ENCODE results near the gene FES.

The FES gene

GRCh38 chr15:90929246-90930019, 45.1 kb downstream of the FES start:
- in situ Hi-C loops (cut with HindIII; ENCODE audit: low pct_unique_long_range_greater_than_20kb, low sequenced_read_pairs): no loop called here
- no peak for TF ChIP-seq JUND (IDR thresholded peaks at IDR 0.05; ENCODE audit: low read depth)
- no peak for DNase-seq (ENCODE audit: low read depth in 1 of 2, low spot score in 1 of 2)

GRCh38 chr15:90930861-90931574, 46.7 kb downstream of the FES start:
- in situ Hi-C loops (cut with HindIII; ENCODE audit: low pct_unique_long_range_greater_than_20kb, low sequenced_read_pairs): no loop called here
- no peak for TF ChIP-seq JUND (IDR thresholded peaks at IDR 0.05; ENCODE audit: low read depth)
- no peak for DNase-seq (ENCODE audit: low read depth in 1 of 2, low spot score in 1 of 2)

- in situ Hi-C loops (cut with HindIII; ENCODE audit: low pct_unique_long_range_greater_than_20kb, low sequenced_read_pairs): no loop called here
- no peak for DNase-seq (ENCODE audit: low read depth in 1 of 2, low spot score in 1 of 2)
- no peak for TF ChIP-seq JUND (IDR thresholded peaks at IDR 0.05; ENCODE audit: low read depth)
Measured at GRCh38 chr15:90931575-90931827, 47.2 kb downstream of the FES start.

- DNase-seq (ENCODE audit: low read depth in 1 of 2, low spot score in 1 of 2): peak; percentile 92 to 97
- in situ Hi-C loops (cut with HindIII; ENCODE audit: low pct_unique_long_range_greater_than_20kb, low sequenced_read_pairs): no loop called here
- TF ChIP-seq JUND (IDR thresholded peaks at IDR 0.05; ENCODE audit: low read depth): no peak
Measured at GRCh38 chr15:90931828-90932659, 47.7 kb downstream of the FES start, which contains the start of gene HDDC3. Gene HDDC3, minus strand, starts transcription at chr15:90932549. Its CDS starts 9 bp downstream, at chr15:90932540.

GRCh38 chr15:90932660-90932991, 48.3 kb downstream of the FES start:
- in situ Hi-C loops (cut with HindIII; ENCODE audit: low pct_unique_long_range_greater_than_20kb, low sequenced_read_pairs): no loop called here
- no peak for TF ChIP-seq JUND (IDR thresholded peaks at IDR 0.05; ENCODE audit: low read depth)
- DNase-seq (ENCODE audit: low read depth in 1 of 2, low spot score in 1 of 2): no peak

- in situ Hi-C loops (cut with HindIII; ENCODE audit: low pct_unique_long_range_greater_than_20kb, low sequenced_read_pairs): no loop called here
- DNase-seq (ENCODE audit: low read depth in 1 of 2, low spot score in 1 of 2): no peak
- no peak for TF ChIP-seq JUND (IDR thresholded peaks at IDR 0.05; ENCODE audit: low read depth)
Measured at GRCh38 chr15:90933301-90933700, 49.0 kb downstream of the FES start.

- no peak for TF ChIP-seq JUND (IDR thresholded peaks at IDR 0.05; ENCODE audit: low read depth)
- DNase-seq (ENCODE audit: low read depth in 1 of 2, low spot score in 1 of 2): peak; percentile 88 to 92
- in situ Hi-C loops (cut with HindIII; ENCODE audit: low pct_unique_long_range_greater_than_20kb, low sequenced_read_pairs): no loop called here
Measured at GRCh38 chr15:90934256-90934948, 50.1 kb downstream of the FES start.

- no peak for TF ChIP-seq JUND (IDR thresholded peaks at IDR 0.05; ENCODE audit: low read depth)
- DNase-seq (ENCODE audit: low read depth in 1 of 2, low spot score in 1 of 2): peak; percentile 89 to 95
- in situ Hi-C loops (cut with HindIII; ENCODE audit: low pct_unique_long_range_greater_than_20kb, low sequenced_read_pairs): no loop called here
Measured at GRCh38 chr15:90934949-90935751, 50.8 kb downstream of the FES start, which contains the start of gene UNC45A. Gene UNC45A, plus strand, starts transcription at chr15:90935285. Its CDS starts 40 bp downstream, at chr15:90935325.

- DNase-seq (ENCODE audit: low read depth in 1 of 2, low spot score in 1 of 2): no peak
- in situ Hi-C loops (cut with HindIII; ENCODE audit: low pct_unique_long_range_greater_than_20kb, low sequenced_read_pairs): no loop called here
- no peak for TF ChIP-seq JUND (IDR thresholded peaks at IDR 0.05; ENCODE audit: low read depth)
Measured at GRCh38 chr15:90936823-90937222, 52.5 kb downstream of the FES start.

GRCh38 chr15:90938261-90938660, 54.0 kb downstream of the FES start:
- in situ Hi-C loops (cut with HindIII; ENCODE audit: low pct_unique_long_range_greater_than_20kb, low sequenced_read_pairs): no loop called here
- DNase-seq (ENCODE audit: low read depth in 1 of 2, low spot score in 1 of 2): no peak
- TF ChIP-seq JUND (IDR thresholded peaks at IDR 0.05; ENCODE audit: low read depth): no peak

- DNase-seq (ENCODE audit: low read depth in 1 of 2, low spot score in 1 of 2): no peak
- in situ Hi-C loops (cut with HindIII; ENCODE audit: low pct_unique_long_range_greater_than_20kb, low sequenced_read_pairs): no loop called here
- no peak for TF ChIP-seq JUND (IDR thresholded peaks at IDR 0.05; ENCODE audit: low read depth)
Measured at GRCh38 chr15:90939756-90940155, 55.5 kb downstream of the FES start.

- in situ Hi-C loops (cut with HindIII; ENCODE audit: low pct_unique_long_range_greater_than_20kb, low sequenced_read_pairs): no loop called here
- no peak for DNase-seq (ENCODE audit: low read depth in 1 of 2, low spot score in 1 of 2)
- TF ChIP-seq JUND (IDR thresholded peaks at IDR 0.05; ENCODE audit: low read depth): no peak
Measured at GRCh38 chr15:90941038-90941437, 56.7 kb downstream of the FES start.

Data from T47D (cell line).